Left cardiac atrium (tissue), 4 donors: ENCODE results near the gene PAX3. TPM values are rescaled to one million over a fixed set of nuclear protein-coding genes. Genes with fewer than 3 reads are reported as not detected.

Experiments
- ATAC-seq, 2 donors: fragments of 200-7000 bp; cut with Tn5 transposase; one replicate each; pipeline ENCODE4 v1.9.1; 2020; ENCODE audit warnings: mild to moderate bottlenecking in 2 of 2, moderate library complexity in 2 of 2
- DNase-seq: peaks from one replicate; pipeline ENCODE4 v3.0.0-alpha.2; 2020
- intact Hi-C, 2 donors: fragments of 100-400 bp; cut with DNase I; formaldehyde crosslinking; loops; one replicate each; pipeline versions ENCODE4 v1.14.1 to v1.15.1; 2022 to 2023
- total RNA-seq, 2 donors: library from RNA; stranded (reverse); fragmentation: NEBNext Ultra II Directional; extraction: Animal tissue kit (Norgen Biotek cat#: 25700); gene quantifications; one replicate each; pipeline ENCODE4 v1.2.1, GENCODE V29; 2021
- donor health status: DM: no; HTN: yes; CAD: no.
- donor health status: DM: no; HTN: yes; CAD: no; lungs with severe emphysema.
- donor health status: DM: yes; HTN: yes; CAD: no.
- donor health status: Dilated cardiomyopathy.

The PAX3 gene
- total RNA-seq, 2 donors from 2014 or later: 0.84 TPM; not detected in 1

GRCh38 chr2:222301796-222302118 lies 3.0 kb upstream of the PAX3 start:
- DNase-seq: no peak
- intact Hi-C loops: loop anchor here (5.0 to 10.0 kb wide), 2 partner anchors 239 to 247 kb away; no protein-coding TSS in a partner anchor
- ATAC-seq: no peak

GRCh38 chr2:222301053-222301795 lies 2.4 kb upstream of the PAX3 start:
- no peak for ATAC-seq
- intact Hi-C loops: loop anchor here (5.0 to 10.0 kb wide), 2 partner anchors 239 to 246 kb away; no protein-coding TSS in a partner anchor
- DNase-seq: no peak

- intact Hi-C loops: loop anchor here (5.0 to 10.0 kb wide), 2 partner anchors 238 to 246 kb away; no protein-coding TSS in a partner anchor
- DNase-seq: no peak
- ATAC-seq: no peak
Observed at GRCh38 chr2:222300726-222301052, 1.9 kb upstream of the PAX3 start.

- ATAC-seq (no peak), DNase-seq (no peak)
- intact Hi-C loops: loop anchor here (5.0 to 10.0 kb wide), 2 partner anchors 238 to 245 kb away; no protein-coding TSS in a partner anchor
Observed at GRCh38 chr2:222299906-222300725, 1.3 kb upstream of the PAX3 start.

- DNase-seq (no peak), ATAC-seq (no peak)
- intact Hi-C loops: no loop called here
Observed at GRCh38 chr2:222298001-222298310, 842 bp downstream of the PAX3 start.

- DNase-seq (no peak), ATAC-seq (no peak)
- intact Hi-C loops: no loop called here
Observed at GRCh38 chr2:222297600-222297935, 1.2 kb downstream of the PAX3 start.

GRCh38 chr2:222296911-222297599 lies 1.7 kb downstream of the PAX3 start:
- no peak for ATAC-seq
- intact Hi-C loops: no loop called here
- no peak for DNase-seq

GRCh38 chr2:222296311-222296741 lies 2.5 kb downstream of the PAX3 start:
- no peak for ATAC-seq
- intact Hi-C loops: no loop called here
- no peak for DNase-seq

- ATAC-seq (no peak), DNase-seq (no peak)
- intact Hi-C loops: no loop called here
Observed at GRCh38 chr2:222295368-222296062, 3.3 kb downstream of the PAX3 start.

- intact Hi-C loops: no loop called here
- ATAC-seq: no peak
- DNase-seq: no peak
Observed at GRCh38 chr2:222294996-222295367, 3.8 kb downstream of the PAX3 start.

- no peak for DNase-seq
- no peak for ATAC-seq
- intact Hi-C loops: no loop called here
Observed at GRCh38 chr2:222293660-222294630, 4.9 kb downstream of the PAX3 start.

GRCh38 chr2:222292149-222293134 lies 6.4 kb downstream of the PAX3 start:
- DNase-seq (no peak), ATAC-seq (no peak)
- intact Hi-C loops: no loop called here

- DNase-seq: no peak
- intact Hi-C loops: no loop called here
- ATAC-seq: no peak
Observed at GRCh38 chr2:222291485-222291841, 7.3 kb downstream of the PAX3 start.

GRCh38 chr2:222290736-222291484 lies 7.9 kb downstream of the PAX3 start:
- DNase-seq: no peak
- ATAC-seq: peak; percentile 47 to 61
- intact Hi-C loops: no loop called here

GRCh38 chr2:222290401-222290735 lies 8.4 kb downstream of the PAX3 start:
- no peak for ATAC-seq
- intact Hi-C loops: no loop called here

GRCh38 chr2:222289278-222290160 lies 9.3 kb downstream of the PAX3 start:
- intact Hi-C loops: no loop called here
- DNase-seq (no peak), ATAC-seq (no peak)

More at GRCh38 chr2:222290401-222290735, 8.4 kb downstream of the PAX3 start:
- no peak for DNase-seq
